ENCODE measurements around the gene SLC10A3.

- TF ChIP-seq CTCF (conservative IDR thresholded peaks at IDR 0.05; ENCODE audit: low read depth, low read length): no peak
- TF ChIP-seq EZH2phosphoT487 (IDR thresholded peaks at IDR 0.05; ENCODE audit: borderline replicate concordance, low read length): no peak
- no peak for TF ChIP-seq EZH2 (IDR thresholded peaks at IDR 0.05; ENCODE audit: low read length, unreplicated experiment)
Measured at GRCh38 chrX:154482786-154483185, 7.6 kb downstream of the SLC10A3 start.

Data from PC-3 (cell line).